ENCODE data around the gene MYLK4.

MYLK4 gene

GRCh38 chr6:2693231-2693630, 57.5 kb downstream of the MYLK4 start:
- no peak for DNase-seq

- DNase-seq = no peak
Measured at GRCh38 chr6:2688401-2689064, 62.2 kb downstream of the MYLK4 start.

- no peak for DNase-seq
Measured at GRCh38 chr6:2687456-2687855, 63.3 kb downstream of the MYLK4 start.

- no peak for DNase-seq
Measured at GRCh38 chr6:2686515-2686914, 64.2 kb downstream of the MYLK4 start.

- DNase-seq = no peak
Measured at GRCh38 chr6:2684766-2685754, 65.7 kb downstream of the MYLK4 start.

- no peak for DNase-seq
Measured at GRCh38 chr6:2684103-2684749, 66.5 kb downstream of the MYLK4 start.

- no peak for DNase-seq
Measured at GRCh38 chr6:2680264-2680922, 70.3 kb downstream of the MYLK4 start.

GRCh38 chr6:2677080-2677593, 73.6 kb downstream of the MYLK4 start:
- no peak for DNase-seq

- DNase-seq = no peak
Measured at GRCh38 chr6:2676048-2676447, 74.7 kb downstream of the MYLK4 start.

- no peak for DNase-seq
Measured at GRCh38 chr6:2674857-2675256, 75.9 kb downstream of the MYLK4 start.

- DNase-seq = no peak
Measured at GRCh38 chr6:2669067-2669700, 81.5 kb downstream of the MYLK4 start.

GRCh38 chr6:2667617-2668016, 83.1 kb downstream of the MYLK4 start:
- DNase-seq = no peak

- no peak for DNase-seq
Measured at GRCh38 chr6:2666906-2667575, 83.7 kb downstream of the MYLK4 start.

GRCh38 chr6:2665146-2666070, 85.3 kb downstream of the MYLK4 start:
- DNase-seq = no peak

GRCh38 chr6:2663123-2663522, 87.6 kb downstream of the MYLK4 start:
- DNase-seq = no peak

- DNase-seq = no peak
Measured at GRCh38 chr6:2661651-2662050, 89.1 kb downstream of the MYLK4 start.

- DNase-seq = peak; percentile 84
Measured at GRCh38 chr6:2659882-2660281, 90.8 kb downstream of the MYLK4 start.

GRCh38 chr6:2659381-2659780, 91.3 kb downstream of the MYLK4 start:
- peak; percentile 21 for DNase-seq

GRCh38 chr6:2658788-2659187, 91.9 kb downstream of the MYLK4 start:
- DNase-seq = peak; percentile 54

GRCh38 chr6:2656460-2657079, 94.2 kb downstream of the MYLK4 start:
- no peak for DNase-seq

Measured in islet precursor cell (in vitro differentiated cells).